CD4-positive, alpha-beta T cell treated with Interleukin-17A for 4 hours (primary cell): ENCODE measurements around the gene USP16.
A peak's percentile ranks its signal among the peaks of the same experiment; 100 is the strongest.

Source experiments
- DNase-seq: peaks from one replicate; pipeline ENCODE4 v3.0.0-alpha.2; 2020; ENCODE audit warnings: mixed read lengths

USP16 gene

DNA sequence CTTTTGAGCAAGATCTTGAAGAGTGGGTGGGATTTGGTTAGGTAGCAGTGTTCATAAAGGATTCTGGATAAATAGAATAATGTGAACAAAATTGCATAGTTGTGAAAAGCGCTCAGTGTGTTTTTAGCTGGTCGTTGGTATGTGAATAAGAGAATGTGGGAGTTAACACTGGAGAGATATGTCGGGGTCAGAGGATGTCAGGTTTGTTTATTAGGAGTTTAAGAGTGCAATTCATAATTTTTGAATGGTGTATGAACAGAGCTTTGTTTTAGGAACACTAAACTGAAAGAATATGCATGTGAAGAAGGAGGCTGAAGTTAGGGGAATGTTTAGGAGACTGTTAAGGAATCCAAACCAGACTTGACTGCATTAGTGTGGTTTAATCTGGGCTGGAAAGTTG, 9.4 kb downstream of the USP16 start:
- no peak for DNase-seq

DNA sequence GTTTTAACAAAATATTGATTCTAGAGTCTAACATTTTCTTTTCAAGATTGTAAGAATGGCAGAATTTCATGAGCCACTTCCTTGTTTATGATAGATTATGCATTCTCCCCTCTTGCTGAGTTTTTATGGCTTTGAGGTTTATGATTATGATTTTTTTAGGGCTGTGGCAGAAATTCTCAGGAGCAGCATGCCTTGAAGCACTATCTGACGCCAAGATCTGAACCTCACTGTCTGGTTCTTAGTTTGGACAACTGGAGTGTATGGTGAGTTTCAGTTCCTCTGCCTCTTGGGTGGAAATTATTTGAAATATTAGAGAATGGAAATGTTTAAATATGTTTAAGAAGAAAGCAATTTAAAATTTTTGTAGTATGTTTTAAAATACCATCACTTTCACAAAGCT, 10.2 kb downstream of the USP16 start:
- no peak for DNase-seq

DNA sequence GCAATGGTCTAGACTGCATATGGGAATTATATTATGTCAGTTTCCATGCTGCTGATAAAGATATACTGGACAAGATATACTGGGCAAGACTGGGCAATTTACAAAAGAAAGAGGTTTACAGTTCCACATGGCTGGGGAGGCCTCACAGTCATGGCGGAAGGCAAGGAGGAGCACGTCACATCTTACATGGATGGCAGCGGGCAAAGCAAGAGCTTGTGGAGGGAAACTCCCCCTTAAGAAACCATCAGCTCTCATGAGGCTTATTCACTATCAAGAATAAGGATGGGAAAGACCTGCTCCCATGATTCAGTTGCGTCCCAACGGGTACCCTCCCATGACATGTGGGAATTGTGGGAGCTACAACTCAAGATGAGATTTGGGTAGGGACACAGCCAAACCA, 27.8 kb downstream of the USP16 start:
- DNase-seq = no peak

- DNase-seq = no peak
Observed at GRCh38 chr21:29053011-29053553, 28.6 kb downstream of the USP16 start.

- no peak for DNase-seq
Observed at GRCh38 chr21:29053656-29054055, 29.2 kb downstream of the USP16 start.

DNA sequence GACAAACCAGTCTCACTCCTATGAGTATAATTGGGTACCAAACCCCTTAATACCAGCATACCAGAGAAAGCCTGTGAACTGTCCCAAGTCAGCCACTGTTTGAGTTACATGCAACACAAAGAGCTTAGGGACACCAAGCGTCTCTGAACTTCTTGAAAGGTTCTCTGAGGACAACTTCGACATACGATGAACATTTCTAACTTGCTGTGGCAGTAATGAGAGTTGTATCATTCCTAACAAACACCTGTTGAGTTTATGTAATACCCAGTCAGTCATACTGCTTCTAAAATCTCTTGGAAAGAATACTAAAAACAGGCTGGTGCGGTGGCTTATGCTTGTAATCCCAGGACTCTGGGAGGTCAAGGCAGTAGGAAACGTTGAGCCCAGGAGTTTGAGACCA, 30.6 kb downstream of the USP16 start:
- DNase-seq = no peak

DNA sequence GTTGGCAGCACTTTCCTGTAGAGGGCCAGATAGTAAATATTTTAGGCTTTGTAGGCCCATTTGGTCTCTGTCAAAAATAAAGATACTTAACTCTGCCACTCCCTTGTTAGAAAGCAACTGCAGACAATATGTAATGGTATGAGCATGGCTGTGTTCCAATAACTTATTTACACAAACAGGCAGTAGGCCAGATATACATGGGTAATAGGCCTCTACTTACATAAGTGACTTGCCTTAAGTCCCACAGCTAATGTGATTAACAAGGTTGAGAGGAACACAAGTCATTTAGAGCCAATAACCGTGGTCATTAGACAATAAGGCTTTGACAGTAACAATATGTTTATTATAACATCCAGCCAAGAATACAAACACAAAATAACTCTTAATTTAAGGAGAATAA, 31.5 kb downstream of the USP16 start:
- no peak for DNase-seq

DNA sequence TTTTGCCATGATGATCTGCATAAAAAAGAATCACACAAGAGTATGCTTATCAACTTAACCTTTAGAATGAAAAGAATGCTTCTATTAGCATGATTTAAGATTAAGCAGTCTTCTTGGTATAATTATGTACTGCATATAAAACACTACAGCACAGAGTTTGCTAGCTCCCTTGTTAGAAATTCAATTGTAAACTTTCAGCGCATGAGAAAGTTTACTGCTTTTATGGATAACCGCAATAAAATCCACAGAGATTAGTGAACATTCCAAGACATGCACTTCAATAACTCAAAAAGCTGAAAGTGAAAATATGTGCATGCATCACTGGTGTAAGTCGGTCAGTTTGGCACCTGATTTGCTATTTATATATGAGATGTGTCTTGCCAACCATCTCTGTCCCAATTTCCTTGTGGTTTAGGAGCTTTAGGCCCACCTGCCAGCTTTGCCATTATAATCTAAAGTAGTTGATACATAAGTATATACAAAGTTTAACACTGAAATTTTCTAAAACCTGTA, 32.1 kb downstream of the USP16 start:
- DNase-seq = no peak

DNA sequence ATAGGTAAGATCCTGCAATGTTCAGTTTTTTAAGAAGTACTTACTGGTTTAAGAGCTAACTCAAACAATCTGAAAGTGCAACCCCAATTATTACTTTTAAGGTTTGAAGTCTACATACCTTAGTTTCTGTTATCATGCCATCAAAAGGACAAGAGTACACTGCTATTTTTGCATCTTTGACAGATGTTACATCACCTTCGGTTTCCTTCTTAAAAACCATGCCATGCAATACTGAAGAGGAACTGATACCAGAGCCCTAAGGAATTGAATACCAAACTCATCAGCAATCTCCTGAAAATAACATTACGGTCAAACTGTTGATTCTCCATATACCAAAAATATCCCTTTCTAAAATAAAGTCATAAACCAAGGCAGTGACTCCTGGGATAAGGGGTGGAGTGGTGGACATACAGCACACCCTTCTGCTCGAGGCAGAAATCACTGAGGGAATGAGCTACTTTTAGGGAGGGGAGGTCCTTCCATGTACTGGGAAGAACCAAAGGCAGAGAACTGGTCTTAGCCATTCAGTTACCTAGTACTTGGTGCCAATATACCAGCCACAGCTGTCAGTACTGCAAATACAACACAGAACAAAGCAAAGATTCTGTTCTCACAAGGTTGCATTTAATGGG, 40.5 kb downstream of the USP16 start:
- no peak for DNase-seq

DNA sequence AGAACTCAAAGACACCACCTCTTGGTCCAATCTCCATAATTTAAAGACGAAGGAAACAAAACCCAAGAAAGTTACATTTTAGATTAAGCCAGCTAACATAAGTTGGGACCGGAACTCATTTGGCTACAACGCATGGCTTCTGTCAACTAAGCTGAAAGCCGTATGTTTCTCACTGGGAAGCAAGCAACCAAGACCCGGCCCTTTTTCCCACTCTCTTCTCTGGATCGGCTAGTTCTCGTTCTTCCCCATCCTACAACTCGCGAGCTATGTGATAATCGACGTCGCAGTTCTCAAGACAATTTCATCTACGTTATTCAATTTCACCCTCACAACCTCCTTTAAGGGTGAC, 48.4 kb downstream of the USP16 start:
- no peak for DNase-seq

- peak; percentile 98 for DNase-seq
Observed at GRCh38 chr21:29073222-29074006, 48.9 kb downstream of the USP16 start, which contains the start of gene CCT8. Gene CCT8, minus strand, starts transcription at chr21:29073648. Its CDS starts 58 bp downstream, at chr21:29073590.

DNA sequence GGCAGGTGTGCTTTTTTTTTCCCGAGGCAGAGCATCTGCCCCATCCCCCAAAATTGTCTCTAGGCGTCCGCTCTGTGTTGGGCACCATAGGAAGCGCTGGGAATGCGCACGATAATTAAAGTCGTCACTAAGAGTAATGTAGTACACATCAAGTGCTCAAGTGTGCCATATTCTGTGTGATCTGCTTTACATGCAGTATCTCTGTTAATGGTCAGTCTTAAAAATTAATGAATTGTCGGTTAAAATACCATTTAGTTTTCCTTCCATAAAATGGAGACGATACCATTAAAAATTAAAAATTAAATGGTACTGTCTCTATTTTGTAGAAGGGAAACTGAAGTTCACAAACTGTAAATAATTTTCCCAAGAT, 49.5 kb downstream of the USP16 start:
- DNase-seq = no peak

DNA sequence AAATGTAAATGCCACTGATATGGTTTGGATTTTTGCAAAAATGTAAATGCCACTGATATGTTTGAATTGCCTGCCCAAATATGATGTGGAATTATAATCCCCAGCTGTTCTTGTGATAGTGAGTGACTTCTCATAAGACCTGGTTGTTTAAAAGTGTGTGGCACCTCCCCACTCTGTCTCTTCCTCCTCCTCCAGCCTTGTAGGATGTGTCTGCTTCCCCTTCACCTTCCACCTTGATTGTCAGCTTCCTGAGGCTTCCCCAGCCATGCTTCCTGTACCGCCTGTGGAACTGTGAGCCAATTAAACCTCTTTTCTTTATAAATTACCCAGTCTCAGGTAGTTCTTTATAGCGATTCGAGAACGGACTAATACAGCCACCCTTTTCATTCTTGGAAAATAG, 50.3 kb downstream of the USP16 start:
- no peak for DNase-seq

- DNase-seq = no peak
Observed at GRCh38 chr21:29075706-29076466, 51.4 kb downstream of the USP16 start.

DNA sequence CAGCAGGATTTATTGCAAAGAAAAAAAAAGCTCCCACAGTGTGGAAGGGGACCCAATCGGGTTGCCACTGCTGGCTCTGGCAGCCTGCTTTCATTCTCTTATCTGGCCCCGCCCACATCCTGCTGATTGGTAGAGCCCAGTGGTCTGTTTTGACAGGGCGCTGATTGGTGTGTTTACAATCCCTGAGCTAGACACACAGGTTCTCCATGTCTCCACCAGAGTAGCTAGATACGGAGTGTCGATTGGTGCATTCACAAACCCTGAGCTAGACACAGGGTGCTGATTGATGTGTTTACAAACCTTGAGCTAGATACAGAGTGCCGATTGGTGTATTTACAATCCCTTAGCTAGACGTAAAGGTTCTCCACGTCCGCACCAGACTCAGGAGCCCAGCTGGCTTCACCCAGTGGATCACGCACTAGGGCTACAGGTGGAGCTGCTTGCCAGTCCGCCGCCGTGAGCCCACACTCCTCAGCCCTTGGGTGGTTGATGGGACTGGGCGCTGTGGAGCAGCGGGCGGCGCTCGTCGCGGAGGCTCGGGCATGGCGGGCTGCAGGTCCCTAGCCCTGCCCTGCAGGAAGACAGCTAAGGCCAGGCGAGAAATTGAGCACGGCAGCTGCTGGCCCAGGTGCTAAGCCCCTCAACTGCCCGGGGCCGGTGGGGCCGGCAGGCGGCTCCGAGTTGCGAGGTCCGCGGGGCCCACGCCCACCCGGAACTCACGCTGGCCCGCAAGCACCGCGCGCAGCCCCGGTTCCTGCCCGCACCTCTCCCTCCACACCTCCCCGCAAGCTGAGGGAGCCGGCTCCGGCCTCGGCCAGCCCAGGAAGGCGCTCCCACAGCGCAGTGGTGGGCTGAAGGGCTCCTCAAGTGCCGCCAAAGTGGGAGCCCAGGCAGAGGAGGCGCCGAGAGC, 52.5 kb downstream of the USP16 start:
- DNase-seq = peak; percentile 59

GRCh38 chr21:29077651-29078090, 53.2 kb downstream of the USP16 start:
- DNase-seq = peak; percentile 24

- DNase-seq = peak; percentile 42
Observed at GRCh38 chr21:29078869-29079767, 54.6 kb downstream of the USP16 start.

GRCh38 chr21:29080454-29080941, 56.0 kb downstream of the USP16 start:
- DNase-seq = peak; percentile 36

DNA sequence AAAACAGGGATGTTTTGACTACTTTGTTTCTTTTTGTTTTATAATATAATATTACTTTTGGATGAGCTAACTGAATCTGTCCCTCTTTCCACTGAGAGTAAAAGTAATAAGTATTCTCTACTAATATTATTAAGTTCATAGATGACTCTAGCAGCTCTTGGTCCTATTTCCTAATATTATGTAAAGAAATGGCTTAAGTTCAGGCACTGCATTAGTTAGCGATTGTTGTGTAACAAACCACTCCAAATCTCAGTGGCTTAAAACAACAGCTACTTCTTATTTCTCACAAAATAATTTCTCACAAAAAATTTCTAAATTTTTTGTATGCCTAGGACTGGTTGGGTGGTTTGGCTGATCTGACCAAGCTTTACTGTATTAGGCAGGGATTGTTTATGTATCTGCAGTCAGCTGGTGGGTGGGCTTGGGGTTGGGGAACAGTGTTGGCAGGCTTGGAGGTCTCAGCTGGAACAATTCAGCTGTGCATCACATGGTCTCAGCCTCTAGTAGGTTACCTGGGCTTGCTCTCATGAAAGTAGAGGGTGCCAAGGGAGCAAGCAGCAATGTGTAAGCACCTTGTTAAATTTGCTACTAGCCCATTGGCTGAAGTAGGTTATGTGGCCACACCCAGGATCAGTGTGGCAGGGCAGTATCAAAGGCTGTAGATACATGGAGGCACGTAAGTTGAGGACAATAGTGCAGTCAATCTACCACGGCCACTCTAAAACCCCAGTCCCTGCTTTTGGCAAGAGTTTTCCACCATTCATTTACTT, 57.8 kb downstream of the USP16 start:
- no peak for DNase-seq

DNA sequence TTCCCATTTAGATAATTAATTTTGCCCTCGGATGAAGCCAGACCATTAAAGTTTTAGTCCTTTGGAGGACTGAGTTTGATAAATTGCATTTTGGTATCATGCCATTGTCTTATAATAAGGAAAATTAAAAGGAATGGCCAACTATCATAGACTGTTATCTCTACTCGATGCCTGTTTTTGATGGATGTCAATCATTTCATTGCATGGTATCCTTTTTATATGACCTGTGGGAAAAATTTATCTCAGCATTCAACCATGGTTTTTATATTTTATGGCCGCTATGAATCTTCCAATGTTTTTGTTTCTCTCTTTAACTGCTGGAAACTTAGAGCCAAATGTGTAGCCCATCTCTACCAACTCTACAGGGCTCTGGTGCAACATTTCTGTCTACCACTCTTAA, 58.8 kb downstream of the USP16 start:
- no peak for DNase-seq
